CD1c-positive myeloid dendritic cell (primary cell): ENCODE measurements around the gene TIMM50.
A peak's percentile ranks its signal among the peaks of the same experiment; 100 is the strongest.
"Not testable (repeated sequence)": the region's sequence is repeated elsewhere in the genome, so short reads cannot be mapped to it uniquely, and the experiment has no call there.

Experiments
- DNase-seq: peaks from one replicate; pipeline ENCODE4 v3.0.0-alpha.2; 2016; ENCODE audit errors: extremely low spot score

The TIMM50 gene

DNA sequence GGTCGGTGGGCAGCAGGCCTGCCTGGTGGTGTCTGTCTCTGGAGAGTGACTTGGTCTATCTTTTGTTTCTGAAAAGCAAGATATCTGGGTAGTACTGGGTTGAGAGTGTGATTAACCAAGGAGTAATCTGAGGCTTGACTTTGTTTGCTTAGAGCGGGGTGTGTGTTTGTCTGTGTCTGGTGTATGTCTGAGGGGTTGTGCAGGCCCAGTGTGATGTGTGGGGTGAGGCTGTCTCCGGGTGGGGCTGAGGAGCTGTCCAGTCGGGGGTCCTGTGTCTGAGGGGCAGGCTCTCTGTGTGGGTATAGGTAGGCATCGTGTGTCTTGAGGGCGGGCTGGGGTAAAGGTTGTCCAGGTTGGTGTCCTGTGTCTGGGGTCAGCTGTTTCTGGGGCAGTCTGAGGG, 11.1 kb upstream of the TIMM50 start:
- DNase-seq, result no peak

DNA sequence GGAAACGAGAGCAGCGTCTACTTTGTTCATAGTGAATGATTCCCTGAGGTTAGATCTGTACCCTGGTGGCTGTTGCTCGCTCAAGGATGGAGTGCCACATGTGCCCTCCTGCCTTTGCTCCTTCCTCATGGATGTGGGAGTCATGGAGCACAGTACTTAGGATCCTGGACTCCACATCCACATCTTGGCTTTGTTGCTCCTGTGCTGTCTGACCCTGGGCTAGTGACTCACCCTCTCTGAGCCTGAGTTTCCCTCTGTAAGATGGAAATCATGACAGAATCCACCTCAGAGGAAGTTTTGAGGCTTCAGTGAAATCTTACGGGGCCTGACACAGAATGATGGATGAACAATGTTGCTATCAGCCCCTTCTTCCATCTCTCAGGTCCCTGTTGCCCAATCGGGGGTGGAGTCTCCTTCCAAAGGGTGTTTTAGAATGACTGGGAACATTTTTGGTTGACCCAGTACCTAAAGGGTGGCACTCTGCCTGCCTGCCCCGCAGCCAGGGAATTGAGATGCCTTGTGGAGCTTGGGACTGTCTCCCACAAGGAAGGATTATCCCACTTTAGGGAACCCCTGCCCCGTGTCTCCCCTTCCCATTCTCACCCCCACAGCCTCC, 9.8 kb upstream of the TIMM50 start:
- DNase-seq, result no peak

DNA sequence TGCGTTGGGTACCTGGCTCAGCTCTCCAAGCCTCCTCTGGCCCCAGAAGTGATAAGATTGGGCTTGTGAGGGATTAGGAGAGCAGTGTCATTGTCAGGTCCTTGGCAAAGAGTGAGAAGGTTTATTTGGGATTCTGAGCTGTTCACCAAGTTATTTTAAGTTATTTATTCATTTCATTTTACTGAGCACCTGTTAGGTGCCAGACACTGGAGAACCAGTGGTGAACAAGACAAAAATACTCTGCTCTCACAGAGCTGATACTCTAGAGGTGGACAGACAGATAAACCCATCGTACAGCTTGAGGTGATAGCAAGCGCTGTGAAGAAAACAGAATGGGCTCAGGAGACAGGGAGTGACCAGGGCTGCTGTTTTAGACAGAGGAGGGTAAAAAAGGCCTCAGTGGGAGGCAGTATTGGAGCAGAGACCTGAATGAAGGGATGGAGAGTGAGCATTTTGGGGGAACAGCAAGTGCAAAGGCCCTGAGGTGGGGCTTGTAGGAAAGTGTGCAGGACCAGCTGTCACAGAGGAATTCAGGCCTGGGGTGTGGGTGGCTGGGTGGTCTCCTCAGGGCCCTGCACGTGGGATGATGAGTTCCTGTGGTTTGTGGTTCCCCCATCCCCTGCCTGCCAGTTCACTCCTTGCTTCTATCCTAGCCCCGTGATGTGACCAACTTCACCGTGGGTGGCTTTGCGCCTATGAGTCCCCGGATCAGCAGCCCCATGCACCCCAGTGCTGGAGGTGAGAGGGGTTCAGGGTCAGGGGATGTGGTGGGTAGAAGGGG, 8.7 kb upstream of the TIMM50 start:
- no peak for DNase-seq

DNA sequence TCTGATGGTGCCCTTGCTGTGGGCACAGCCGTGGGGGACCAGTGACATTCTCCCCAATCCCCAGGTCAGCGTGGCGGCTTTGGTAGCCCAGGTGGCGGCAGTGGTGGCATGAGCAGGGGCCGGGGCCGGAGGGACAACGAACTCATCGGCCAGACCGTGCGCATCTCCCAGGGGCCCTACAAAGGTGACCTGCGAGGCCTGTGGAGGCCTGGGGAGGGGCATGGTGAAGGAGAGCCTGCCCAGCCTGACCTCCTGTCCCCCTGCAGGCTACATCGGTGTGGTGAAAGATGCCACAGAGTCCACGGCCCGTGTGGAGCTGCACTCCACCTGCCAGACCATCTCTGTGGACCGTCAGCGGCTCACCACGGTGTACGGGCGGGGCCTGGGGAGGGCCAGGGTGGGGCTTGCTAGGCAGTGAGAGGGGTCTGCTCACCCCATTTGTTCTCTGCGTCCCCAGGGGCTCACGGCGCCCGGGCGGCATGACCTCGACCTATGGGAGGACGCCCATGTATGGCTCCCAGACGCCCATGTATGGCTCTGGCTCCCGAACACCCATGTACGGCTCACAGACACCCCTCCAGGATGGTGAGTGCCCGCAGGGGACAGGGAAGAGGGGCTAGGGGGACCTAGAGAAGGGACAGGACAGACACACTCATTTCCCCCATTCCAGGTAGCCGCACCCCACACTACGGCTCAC, 7.7 kb upstream of the TIMM50 start:
- no peak for DNase-seq

DNA sequence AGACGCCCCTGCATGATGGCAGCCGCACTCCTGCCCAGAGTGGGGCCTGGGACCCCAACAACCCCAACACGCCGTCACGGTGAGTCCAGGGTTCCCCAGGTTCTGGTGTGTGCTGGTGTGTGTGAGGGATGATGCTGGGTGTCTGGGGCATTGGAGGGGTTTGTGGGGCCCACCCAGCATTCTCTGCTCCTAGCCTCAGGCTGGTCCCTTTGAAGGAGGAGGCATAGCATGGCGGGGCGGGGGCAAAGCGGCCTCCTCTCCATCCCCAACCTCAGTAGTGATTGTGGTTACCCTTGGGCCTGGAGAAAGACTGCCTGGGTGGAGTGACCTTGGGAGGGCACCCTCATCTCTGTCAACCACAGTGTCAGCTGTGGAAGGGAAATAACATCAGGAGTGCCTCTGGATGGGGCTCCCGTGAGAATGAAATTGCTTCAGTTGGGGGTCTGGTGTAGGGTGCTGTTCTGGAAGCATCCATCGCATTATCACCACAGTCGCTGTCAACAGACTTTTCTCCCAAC, 7.1 kb upstream of the TIMM50 start:
- no peak for DNase-seq

DNA sequence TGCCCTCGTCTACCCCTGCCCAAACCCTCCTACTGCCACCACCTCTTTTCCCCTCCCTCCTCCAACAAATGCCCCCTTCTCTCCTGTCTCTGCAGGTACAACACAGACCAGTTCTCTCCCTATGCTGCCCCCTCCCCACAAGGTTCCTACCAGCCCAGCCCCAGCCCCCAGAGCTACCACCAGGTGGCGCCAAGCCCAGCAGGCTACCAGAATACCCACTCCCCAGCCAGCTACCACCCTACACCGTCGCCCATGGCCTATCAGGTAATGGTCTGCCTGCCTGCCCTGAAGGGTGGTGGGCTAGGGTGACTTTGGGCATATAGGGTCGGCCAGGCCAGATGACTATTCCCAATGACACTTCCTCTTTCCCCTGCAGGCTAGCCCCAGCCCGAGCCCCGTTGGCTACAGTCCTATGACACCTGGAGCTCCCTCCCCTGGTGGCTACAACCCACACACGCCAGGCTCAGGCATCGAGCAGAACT, 6.5 kb upstream of the TIMM50 start:
- DNase-seq, result peak; percentile 58

DNA sequence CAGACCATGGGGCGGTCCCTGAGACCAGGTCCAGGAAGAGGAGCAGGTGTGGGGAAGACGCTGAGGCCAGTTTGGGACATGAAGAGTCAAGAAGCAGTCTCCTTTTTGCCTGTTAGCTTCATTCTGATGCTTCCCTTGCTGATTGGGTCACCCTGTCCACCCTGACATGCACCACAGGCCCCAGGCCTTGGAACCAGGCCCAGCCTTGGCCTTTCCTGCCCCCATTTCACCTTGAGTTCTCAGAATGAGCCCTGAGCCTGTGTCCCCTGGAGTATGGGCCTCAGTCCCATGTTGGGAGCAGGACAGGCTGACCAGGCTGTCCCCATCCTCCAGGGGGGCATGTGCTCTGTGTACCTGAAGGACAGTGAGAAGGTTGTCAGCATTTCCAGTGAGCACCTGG, 4.9 kb upstream of the TIMM50 start:
- DNase-seq, result no peak

DNA sequence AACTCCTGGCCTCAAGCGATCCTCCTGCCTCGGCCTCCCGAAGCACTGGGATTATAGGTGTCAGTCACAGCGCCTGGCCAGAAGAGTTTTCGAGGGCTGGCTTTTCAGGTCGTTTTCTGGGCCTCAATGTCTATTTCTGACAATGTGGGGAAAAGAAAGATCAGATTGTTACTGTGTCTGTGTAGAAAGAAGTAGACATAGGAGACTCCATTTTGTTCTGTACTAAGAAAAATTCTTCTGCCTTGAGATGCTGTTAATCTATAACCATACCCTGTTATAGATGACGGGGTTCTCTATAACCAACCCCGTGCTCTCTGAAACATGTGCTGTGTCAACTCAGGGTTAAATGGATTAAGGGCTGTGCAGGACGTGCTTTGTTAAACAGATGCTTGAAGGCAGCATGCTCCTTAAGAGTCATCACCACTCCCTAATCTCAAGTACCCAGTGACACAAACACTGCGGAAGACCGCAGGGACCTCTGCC, 1.3 kb upstream of the TIMM50 start:
- DNase-seq, result not testable (repeated sequence)

DNA sequence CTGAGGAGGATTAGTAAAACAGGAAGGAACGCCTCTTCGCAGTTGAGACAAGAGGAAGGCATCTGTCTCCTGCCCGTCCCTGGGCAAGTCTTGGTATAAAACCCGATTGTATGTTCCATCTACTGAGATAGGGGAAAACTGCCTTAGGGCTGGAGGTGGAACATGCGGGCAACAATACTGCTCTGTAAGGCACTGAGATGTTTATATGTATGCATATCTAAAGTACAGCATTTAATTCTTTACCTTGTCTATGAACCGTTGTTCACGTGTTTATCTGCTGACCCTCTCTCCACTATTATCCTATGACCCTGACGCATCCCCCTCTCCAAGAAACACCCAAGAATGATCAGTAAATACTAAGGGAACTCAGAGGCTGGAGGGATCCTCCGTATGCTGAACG, 722 bp upstream of the TIMM50 start:
- peak; percentile 15 for DNase-seq

DNA sequence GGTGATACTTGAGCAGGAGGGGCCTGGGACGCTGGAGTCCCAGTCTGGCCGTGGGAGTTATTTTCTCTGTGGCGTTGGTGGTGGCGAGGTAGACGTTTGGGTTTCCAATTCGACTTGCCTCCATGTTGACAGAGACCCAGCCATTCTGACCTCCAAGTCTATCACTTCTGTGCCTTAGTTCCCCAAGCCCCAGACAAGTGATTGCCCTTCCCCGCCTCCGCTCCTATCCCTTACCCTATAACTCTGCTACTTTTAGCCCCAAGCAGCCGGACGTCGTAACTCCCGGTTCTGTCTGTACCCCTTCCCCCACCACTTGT, 549 bp downstream of the TIMM50 start:
- DNase-seq, result peak; percentile 9

DNA sequence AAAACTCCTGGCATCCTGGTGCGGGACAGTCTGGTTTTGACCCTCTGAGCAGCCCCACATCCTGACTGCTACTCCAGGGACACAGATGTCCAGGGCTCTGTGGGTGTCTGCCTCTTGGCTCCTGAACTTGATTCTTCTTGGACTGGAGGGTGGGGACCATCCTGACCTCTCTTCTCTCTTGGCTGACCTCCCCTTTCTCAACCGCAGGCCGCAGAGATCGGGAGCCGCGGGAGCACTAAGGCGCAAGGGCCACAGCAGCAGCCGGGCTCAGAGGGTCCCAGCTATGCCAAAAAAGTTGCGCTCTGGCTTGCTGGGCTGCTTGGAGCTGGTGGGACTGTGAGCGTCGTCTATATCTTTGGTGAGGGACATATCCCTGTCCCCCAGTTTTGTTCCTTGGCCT, 1.0 kb downstream of the TIMM50 start:
- no peak for DNase-seq

DNA sequence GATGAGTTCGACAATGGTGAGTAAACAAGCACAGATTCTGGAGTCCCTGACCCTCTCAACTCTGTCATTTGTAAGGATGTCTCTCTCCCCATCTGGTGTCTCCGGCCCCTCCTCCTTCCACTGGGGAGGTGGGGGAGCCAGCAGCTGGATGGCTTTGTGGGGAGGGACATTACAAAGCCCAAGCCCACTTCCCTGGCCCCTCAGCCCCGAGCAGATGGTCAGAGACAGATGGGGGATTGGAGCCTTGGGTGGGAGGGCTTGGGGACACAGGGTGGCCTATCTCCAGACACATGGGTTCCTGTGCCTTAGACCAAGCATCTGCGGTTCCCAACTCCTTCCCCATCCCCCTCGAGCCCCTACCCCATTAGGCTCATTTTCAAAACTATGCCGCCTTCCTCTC, 2.5 kb downstream of the TIMM50 start:
- no peak for DNase-seq

DNA sequence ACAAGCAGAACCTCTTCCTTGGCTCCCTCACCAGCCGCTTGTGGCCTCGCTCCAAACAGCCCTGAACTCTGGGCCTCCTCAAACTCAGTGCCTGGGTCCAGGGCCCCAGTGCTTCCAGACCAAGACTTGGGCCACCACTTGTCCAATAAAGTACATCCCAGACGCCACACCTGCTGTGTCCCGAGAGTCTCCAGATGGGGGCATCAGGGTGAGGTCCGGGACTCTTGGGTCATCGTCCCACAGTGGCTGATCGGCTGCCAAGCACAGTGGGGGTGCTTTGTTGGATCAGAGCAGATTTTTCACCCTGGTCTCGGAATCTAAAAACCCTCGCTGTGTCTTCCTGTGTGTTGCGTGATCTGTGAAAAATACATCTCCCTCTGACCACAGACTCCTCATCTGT, 9.1 kb downstream of the TIMM50 start:
- no peak for DNase-seq

DNA sequence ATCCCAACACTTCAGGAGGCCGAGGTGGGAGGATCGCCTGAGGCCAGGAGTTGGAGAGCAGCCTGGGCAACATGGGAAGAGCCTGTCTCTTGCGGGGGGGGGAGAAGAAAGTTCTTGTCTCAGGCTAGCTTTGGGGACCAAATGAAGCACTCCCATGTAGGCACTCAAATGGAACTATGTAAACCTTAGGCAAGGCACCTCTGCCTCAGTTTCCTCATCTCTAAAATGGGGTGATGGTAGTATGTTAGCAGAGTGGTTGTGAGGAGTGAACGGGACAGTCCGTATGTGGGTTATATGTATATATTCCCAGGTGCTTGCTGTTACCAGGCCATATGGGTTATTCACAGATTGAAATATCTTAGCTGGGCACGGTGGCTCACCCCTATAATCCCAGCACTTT, 11.6 kb downstream of the TIMM50 start:
- no peak for DNase-seq

DNA sequence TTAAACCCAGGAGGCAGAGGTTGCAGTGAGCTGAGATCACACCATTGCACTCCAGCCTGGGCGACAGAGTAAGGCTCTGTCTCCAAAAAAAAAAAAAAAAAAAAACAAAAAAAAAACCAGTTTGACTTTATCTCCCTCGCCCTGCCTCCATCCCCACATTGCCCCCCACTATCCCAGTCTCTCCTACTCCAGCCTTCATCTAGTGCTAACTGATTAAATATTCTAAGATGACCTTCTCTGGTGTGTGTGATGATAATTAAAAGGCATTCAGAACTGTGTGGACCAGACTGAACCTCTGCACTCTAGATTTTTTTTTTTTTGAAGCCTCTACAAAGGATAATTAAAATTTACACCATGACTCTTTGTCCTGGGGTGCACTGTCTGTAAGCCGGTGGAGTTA, 12.2 kb downstream of the TIMM50 start:
- DNase-seq, result no peak

DNA sequence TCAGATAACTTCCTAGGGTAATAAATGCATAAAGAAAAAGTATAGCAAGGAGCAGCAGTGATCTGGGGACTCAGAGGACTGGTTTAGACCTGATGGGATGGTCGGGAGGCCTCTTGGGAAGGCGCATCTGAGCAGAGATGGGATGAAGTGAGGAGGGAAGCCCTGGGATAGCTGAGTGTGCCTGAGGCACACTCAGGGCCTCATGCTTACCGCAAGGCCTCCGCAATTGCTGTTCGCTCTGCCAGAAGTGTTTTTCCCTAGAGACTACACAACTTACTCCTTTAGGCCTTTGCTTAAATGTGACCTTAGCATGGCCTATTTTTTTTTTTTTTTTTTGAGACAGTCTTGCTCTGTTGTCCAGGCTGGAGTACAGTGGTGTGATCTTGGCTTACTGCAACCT, 14.0 kb downstream of the TIMM50 start:
- DNase-seq, result no peak

DNA sequence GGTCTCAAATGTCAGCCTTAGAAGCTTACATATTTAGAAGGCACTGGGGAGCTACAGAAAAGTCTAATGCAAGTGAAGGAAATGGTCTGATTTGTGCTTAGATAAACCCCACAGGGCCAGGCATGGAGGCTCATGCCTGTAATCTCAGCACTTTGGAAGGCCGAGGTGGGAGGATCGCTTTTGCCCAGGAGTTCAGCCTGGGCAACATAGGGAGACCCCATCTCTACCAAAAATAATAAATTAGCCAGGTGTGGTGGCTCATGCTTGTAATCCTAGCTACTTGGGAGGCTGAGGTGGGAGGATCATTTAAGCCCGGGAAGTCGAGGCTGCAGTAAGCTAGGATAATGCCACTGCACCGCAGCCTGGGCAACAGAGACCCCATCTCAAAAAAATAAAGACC, 15.4 kb downstream of the TIMM50 start:
- DNase-seq, result no peak

DNA sequence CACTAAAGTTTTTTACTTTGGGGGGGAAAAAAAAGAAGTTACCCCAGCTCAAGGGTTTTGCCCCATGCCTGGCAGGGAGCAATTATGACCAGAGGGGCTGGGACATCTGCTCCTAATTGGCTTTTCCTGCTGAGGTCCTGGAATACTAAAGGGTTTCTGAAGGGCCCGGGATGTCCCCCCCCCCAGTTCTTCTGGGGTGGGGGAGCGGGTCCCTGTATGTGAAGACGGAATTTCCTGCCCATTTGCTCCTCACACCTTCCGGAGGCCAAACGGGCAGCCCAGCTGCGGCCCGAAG, 17.0 kb downstream of the TIMM50 start:
- DNase-seq, result no peak

DNA sequence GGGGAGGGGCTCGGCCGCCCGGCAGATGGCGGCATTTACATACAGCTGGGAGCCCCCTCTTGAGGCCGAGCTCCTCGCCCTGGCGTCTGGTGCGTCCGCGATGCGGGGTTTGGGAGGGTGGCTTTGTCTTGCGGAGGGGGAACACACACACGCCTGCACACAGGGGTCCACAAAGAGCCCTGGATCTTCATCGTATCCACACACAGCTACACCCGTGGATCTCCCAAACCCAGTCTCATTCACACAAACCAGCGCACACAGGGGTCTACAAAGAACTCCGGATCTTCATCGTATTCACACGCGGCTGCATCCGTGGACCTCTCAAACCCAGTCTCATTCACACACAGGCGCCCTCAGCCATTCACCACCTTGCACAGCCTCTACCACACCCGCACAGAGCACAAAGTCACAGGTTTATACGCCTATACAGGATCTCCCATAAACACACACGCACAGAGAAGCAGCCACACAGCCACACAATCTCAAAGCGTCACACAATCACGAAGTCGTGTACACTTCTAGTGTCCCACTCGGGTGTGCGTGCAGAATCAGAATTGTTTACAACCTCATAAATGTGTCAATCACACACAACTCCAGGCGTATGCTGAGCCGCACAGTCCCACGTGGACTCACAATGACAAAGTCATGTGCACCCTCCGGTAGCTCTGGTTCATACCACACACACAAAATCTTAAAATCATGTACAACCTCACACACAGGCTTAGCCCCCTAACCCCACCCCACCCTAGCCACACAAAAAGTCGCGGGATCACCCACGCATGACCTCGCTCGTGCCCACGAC, 17.6 kb downstream of the TIMM50 start:
- DNase-seq, result peak; percentile 28

DNA sequence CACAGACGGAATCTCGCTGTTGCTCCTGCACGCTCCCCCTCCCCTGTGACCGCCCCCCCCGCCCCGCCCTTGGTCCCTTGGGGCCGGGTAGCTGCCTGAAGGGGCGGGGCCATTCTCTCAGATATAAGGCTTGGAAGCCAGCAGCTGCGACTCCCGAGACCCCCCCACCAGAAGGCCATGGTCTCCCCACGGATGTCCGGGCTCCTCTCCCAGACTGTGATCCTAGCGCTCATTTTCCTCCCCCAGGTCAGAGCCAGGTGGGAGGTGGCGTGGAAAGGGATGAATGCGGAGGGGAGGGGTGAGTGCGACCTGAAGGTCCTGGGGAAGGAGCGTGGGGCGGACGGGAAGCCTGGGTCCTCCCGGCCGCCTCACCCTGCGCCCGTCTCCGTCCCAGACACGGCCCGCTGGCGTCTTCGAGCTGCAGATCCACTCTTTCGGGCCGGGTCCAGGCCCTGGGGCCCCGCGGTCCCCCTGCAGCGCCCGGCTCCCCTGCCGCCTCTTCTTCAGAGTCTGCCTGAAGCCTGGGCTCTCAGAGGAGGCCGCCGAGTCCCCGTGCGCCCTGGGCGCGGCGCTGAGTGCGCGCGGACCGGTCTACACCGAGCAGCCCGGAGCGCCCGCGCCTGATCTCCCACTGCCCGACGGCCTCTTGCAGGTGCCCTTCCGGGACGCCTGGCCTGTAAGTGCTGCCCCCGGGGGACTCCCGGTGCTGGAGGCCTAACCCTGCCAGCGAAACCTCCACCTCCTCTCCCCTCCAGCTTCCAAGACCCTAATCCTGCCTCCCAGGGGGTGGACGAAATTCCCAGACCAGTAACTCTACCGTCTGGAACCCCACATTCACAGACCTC, 18.4 kb downstream of the TIMM50 start, which contains the start of gene DLL3:
DLL3 (plus strand) TSS at position 150 of the 845 bp plus-strand sequence; CDS start at position 178, 28 bp downstream.
- no peak for DNase-seq

DNA sequence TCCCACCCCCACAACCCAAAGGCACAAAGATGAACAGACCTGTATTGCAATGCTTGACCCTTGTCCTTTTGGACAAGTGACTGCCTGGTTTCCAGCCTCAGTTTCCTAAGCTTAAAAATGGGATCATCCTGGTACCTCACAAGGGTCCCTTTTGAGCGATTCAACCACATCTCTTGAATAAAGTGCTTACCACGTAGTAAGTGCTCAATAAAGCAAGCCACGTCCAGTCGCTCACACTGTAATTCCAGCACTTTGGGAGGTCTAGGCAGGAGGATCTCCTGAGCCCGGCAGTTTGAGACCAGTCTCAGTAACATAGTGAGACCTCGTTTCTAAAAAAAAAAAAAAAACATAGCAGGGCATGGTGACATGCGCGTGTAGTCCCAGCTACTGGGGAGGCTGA, 19.3 kb downstream of the TIMM50 start:
- no peak for DNase-seq
